Osteoblast (primary cell): ENCODE results near the gene FARP1. TPM values are rescaled to one million over a fixed set of nuclear protein-coding genes. Genes with fewer than 3 reads are reported as not detected.

Source experiments
- DNase-seq: peaks from one replicate; pipeline ENCODE4 v3.0.0; 2011; ENCODE audit warnings: low spot score, mixed read lengths; ENCODE audit not compliant: insufficient read length; ENCODE audit errors: missing footprints
- H2AFZ ChIP-seq: 2 replicates; pipeline ENCODE4 v1.6.0; 2011; ENCODE audit warnings: mild to moderate bottlenecking, low read length
- H3K27ac ChIP-seq: 2 replicates; pipeline ENCODE4 v1.5.1; 2011; ENCODE audit warnings: mild to moderate bottlenecking, low read depth, low read length, moderate library complexity
- H3K27me3 ChIP-seq: 2 replicates; pipeline ENCODE4 v1.6.0; 2012; ENCODE audit warnings: mild to moderate bottlenecking, control low read depth, inconsistent platforms, low read length, moderate library complexity; ENCODE audit not compliant: insufficient read depth
- H3K36me3 ChIP-seq: 2 replicates; pipeline ENCODE4 v1.5.1; 2011; ENCODE audit warnings: mild to moderate bottlenecking, low read length, control low read depth, moderate library complexity; ENCODE audit not compliant: insufficient read depth
- H3K4me1 ChIP-seq: 2 replicates; pipeline ENCODE4 v1.5.1; 2011; ENCODE audit warnings: mild to moderate bottlenecking, low read length, control low read depth, moderate library complexity; ENCODE audit not compliant: insufficient read depth
- H3K4me2 ChIP-seq: 2 replicates; pipeline ENCODE4 v1.6.0; 2011; ENCODE audit warnings: mild to moderate bottlenecking, low read length; ENCODE audit not compliant: insufficient read depth
- H3K4me3 ChIP-seq: fragments of 200-600 bp; sonication (generic); 3 replicates; pipeline ENCODE4 v1.5.1; 2012; ENCODE audit warnings: mild to moderate bottlenecking, low read length, inconsistent platforms; ENCODE audit not compliant: insufficient read depth
- H3K79me2 ChIP-seq: 2 replicates; pipeline ENCODE4 v1.6.0; 2012; ENCODE audit warnings: mild to moderate bottlenecking, low read length, control low read depth, inconsistent platforms; ENCODE audit not compliant: insufficient read depth
- H3K9me3 ChIP-seq: 2 replicates; pipeline ENCODE4 v1.5.1; 2011; ENCODE audit warnings: low read depth, low read length, control low read depth
- H4K20me1 ChIP-seq: 2 replicates; pipeline ENCODE4 v1.6.0; 2012; ENCODE audit warnings: mild to moderate bottlenecking, low read length, control low read depth; ENCODE audit not compliant: insufficient read depth
- CTCF ChIP-seq: IDR thresholded peaks from 2 replicates; pipeline ENCODE4 v1.5.1; 2011; ENCODE audit warnings: mild to moderate bottlenecking, low read depth, low read length, moderate library complexity; ENCODE audit errors: extremely low read depth
- total RNA-seq: library from RNA; depleted of rRNA; stranded (reverse); fragments of >200 nt; gene quantifications from 2 replicates; pipeline ENCODE4 v1.2.3, GENCODE V29; 2012

The FARP1 gene
- total RNA-seq, 1 donor: 36.2 TPM

DNA sequence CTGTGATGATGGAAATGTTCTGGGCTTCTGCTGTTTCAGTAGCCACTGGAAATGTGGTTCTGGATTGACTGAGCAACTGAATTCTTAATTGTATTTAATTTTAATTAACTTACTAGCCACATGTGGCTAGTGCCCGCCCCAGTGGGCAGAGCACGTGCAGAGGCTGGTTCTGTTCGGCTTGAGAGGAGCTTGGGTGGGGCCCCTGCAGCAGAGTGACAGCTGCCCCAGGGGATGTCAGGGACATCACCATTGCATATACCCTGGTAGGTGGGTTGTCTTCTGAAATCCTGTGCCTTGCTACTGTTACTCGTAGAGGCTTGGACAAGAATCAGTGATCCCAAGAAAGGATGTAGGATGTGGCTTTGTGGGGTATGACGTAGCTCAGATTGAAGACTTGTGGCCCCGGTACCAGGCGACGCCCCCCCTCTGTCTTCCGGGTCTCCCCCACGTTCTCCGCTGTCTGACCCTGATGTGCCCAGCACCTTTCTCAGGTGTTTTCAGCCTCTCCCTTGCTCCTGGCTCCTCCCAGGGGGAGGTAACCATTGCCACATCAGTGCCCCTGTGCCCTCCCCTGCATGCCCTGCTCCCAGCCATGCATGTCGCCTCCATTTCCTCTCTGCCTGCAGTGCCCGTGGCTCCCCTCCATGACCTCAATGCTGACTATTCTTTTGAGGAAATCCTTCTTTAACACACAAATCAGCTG lies 136.7 kb downstream of the FARP1 start:
- H3K4me1 ChIP-seq: peaks cover 14% of the 10 kb centered on the region
- no peak overlapping the region for H2AFZ ChIP-seq
- no peaks in the 10 kb centered on the region for H3K27me3 ChIP-seq
- no peaks in the 10 kb centered on the region for H3K9me3 ChIP-seq
- peaks cover 23% of the 10 kb centered on the region for H4K20me1 ChIP-seq
- no peak overlapping the region for H3K4me3 ChIP-seq
- no peak overlapping the region for H3K27ac ChIP-seq
- no peak for DNase-seq
- no peak for TF ChIP-seq CTCF
- no peak overlapping the region for H3K4me2 ChIP-seq
- no peaks in the 10 kb centered on the region for H3K36me3 ChIP-seq
- H3K79me2 ChIP-seq: peaks cover 52% of the 10 kb centered on the region

- no peak for DNase-seq
- Histone ChIP-seq H3K27me3 (no peaks in the 10 kb centered on the region), H3K4me2 (no peak overlapping the region), H2AFZ (no peak overlapping the region), H3K79me2 (peaks cover 52% of the 10 kb centered on the region), H4K20me1 (peaks cover 27% of the 10 kb centered on the region), H3K4me3 (no peak overlapping the region), H3K36me3 (no peaks in the 10 kb centered on the region), H3K27ac (no peak overlapping the region), H3K9me3 (no peaks in the 10 kb centered on the region), H3K4me1 (peaks cover 12% of the 10 kb centered on the region)
- TF ChIP-seq CTCF: no peak
Observed at GRCh38 chr13:98280176-98280510, 137.2 kb downstream of the FARP1 start.

DNA sequence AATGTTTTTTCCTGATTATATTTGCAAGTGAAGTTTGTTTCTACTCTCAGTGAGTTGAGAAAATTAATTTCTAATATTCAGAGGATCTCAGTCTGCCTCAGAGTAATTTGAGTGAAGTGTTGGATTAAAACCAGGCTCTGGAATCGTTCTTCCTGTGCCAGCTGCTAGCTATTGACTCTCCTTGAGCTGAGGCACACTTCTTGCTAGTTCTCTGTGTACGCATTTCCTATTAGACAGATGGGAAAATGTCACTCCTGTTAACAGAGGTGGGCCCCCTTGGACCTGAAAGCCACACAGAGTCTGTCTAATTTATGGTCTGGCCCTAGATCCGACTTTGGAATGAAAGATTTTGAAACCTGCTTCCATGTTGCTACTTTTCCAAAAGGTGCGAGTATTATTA lies 141.8 kb downstream of the FARP1 start:
- no peaks in the 10 kb centered on the region for H3K4me1 ChIP-seq
- no peak overlapping the region for H3K27ac ChIP-seq
- H3K9me3 ChIP-seq: no peaks in the 10 kb centered on the region
- peaks cover 37% of the 10 kb centered on the region for H3K79me2 ChIP-seq
- H4K20me1 ChIP-seq: peaks cover 37% of the 10 kb centered on the region
- H2AFZ ChIP-seq: no peak overlapping the region
- no peak for TF ChIP-seq CTCF
- no peak for DNase-seq
- no peak overlapping the region for H3K4me3 ChIP-seq
- no peaks in the 10 kb centered on the region for H3K27me3 ChIP-seq
- H3K4me2 ChIP-seq: no peak overlapping the region
- no peaks in the 10 kb centered on the region for H3K36me3 ChIP-seq

- no peak overlapping the region for H3K4me2 ChIP-seq
- no peaks in the 10 kb centered on the region for H3K4me1 ChIP-seq
- H3K27me3 ChIP-seq: no peaks in the 10 kb centered on the region
- H3K36me3 ChIP-seq: no peaks in the 10 kb centered on the region
- no peaks in the 10 kb centered on the region for H3K9me3 ChIP-seq
- H2AFZ ChIP-seq: no peak overlapping the region
- peaks cover 36% of the 10 kb centered on the region for H3K79me2 ChIP-seq
- H3K4me3 ChIP-seq: no peak overlapping the region
- TF ChIP-seq CTCF: no peak
- H3K27ac ChIP-seq: no peak overlapping the region
- DNase-seq: no peak
- H4K20me1 ChIP-seq: peaks cover 37% of the 10 kb centered on the region
Observed at GRCh38 chr13:98285317-98285716, 142.4 kb downstream of the FARP1 start.
